Tibial nerve (tissue), 4 donors: ENCODE measurements around the gene RAB28.

ENCODE experiments used
- EP300 ChIP-seq, 2 donors: sonication (generic); formaldehyde crosslinking; IDR thresholded peaks; one replicate each; pipeline ENCODE4 v1.6.1; 2017; ENCODE audit warnings: antibody characterized with exemption in 2 of 2, mild to moderate bottlenecking in 1 of 2
- POLR2A ChIP-seq, 2 donors: fragments of 450-650 bp; IDR thresholded peaks; one replicate each; pipeline ENCODE4 v1.6.1; 2017; ENCODE audit warnings: antibody characterized with exemption in 2 of 2, mild to moderate bottlenecking in 2 of 2, moderate library complexity in 2 of 2
- TF ChIP-seq, protein P1 (sequence below), 5 experiments: fragments of 200-600 bp in 3 of 5; fragments of 450-650 bp in 2 of 5; sonication (generic) in 3 of 5; IDR thresholded peaks; one replicate each; pipeline ENCODE4 v1.5.1; 2016 to 2019; ENCODE audit warnings: antibody characterized with exemption in 5 of 5, mild to moderate bottlenecking in 3 of 5, moderate library complexity in 2 of 5

DNA sequence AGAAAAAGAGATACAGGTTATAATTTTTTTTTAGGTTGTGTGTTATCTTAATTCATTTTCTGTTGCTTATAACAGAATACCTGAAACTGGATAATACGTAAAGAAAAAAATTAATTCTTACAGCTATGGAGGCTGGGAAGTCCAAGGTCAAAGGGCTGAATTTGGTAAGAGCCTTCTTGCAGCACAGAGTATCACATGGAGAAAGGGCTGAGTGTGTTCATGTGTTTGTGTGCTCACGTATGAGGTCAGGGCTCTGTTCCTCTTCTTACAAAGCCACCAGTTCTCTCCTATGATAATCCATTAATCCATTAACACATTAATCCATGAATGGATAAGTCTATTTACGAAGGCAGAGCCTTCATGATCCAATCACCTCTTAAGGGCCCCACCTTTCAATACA is 8.6 kb upstream of the RAB28 start:
- no peak for TF ChIP-seq POLR2A (IDR thresholded peaks at IDR 0.05)
- TF ChIP-seq, protein P1, sequence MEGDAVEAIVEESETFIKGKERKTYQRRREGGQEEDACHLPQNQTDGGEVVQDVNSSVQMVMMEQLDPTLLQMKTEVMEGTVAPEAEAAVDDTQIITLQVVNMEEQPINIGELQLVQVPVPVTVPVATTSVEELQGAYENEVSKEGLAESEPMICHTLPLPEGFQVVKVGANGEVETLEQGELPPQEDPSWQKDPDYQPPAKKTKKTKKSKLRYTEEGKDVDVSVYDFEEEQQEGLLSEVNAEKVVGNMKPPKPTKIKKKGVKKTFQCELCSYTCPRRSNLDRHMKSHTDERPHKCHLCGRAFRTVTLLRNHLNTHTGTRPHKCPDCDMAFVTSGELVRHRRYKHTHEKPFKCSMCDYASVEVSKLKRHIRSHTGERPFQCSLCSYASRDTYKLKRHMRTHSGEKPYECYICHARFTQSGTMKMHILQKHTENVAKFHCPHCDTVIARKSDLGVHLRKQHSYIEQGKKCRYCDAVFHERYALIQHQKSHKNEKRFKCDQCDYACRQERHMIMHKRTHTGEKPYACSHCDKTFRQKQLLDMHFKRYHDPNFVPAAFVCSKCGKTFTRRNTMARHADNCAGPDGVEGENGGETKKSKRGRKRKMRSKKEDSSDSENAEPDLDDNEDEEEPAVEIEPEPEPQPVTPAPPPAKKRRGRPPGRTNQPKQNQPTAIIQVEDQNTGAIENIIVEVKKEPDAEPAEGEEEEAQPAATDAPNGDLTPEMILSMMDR (IDR thresholded peaks at IDR 0.05): no peak
- TF ChIP-seq EP300 (IDR thresholded peaks at IDR 0.05): no peak
